Measurements from ENCODE around the gene PCGF1.

DNA sequence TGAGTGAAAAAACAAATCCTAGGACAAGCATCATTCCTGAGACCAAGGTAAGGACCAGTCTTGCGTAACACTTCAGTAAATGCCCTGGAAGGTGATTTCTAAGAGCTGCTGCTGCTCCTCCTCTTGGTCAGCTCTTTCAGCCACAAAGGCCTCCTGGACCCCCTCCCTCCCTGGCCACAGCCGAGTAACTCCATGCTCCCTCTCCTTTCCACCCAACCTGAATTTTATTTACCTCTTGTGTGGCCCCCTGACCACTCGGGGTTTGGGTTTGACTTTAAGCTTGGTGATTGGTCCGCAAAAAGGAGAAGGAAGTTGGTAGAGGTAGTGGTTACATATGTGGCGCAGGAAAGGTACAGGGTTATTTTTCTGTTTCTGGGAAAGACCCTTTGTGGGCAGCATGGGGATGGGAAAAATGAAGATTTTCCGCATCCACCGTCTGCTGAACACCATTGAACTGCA is 31.4 kb upstream of the PCGF1 start:
- TF ChIP-seq CTCF (IDR thresholded peaks at IDR 0.05 in 8 of 11, conservative IDR thresholded peaks at IDR 0.05 in 3 of 11) (no peak), POLR2AphosphoS5 (IDR thresholded peaks at IDR 0.05) (no peak), POLR2A (IDR thresholded peaks at IDR 0.05) (no peak)

Data from spleen (tissue), 7 donors.